Stimulated activated CD4-positive, alpha-beta T cell treated with anti-CD3 and anti-CD28 coated beads, TNF-alpha, amount 100 ng/mL, for 1 hour (primary cell): ENCODE results near the gene NFKBIZ.

Experiments
- DNase-seq, 3 donors: peaks; one replicate each; pipeline ENCODE4 v3.0.0-alpha.2; 2020; ENCODE audit warnings: low read depth in 3 of 3, low spot score in 1 of 3

Gene NFKBIZ

GRCh38 chr3:101848754-101849713 lies at the start of gene NFKBIZ:
TSS of gene NFKBIZ (plus strand) at chr3:101849514. CDS start at chr3:101849629, 115 bp downstream.
- peak; percentile 84 to 87 (median 85) for DNase-seq

DNA sequence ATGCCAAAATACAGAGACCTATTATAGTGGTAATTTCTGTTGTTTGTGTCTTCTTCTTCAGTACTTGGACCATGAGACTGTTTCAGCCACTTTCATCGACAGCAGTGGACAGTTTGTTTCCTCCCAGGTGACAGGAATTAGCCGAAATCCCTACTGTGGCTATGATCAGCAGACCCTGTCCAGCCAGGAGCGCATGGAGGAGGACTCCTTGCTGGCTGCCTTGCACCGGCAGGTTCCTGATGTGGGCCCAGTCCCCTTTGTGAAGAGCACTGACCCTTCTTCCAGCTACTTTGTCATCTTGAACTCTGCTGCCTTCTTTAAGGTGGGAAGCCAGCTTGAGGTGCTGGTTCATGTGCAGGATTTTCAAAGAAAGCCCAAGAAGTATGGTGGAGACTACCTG lies 48.1 kb upstream of the NFKBIZ start:
- no peak for DNase-seq

GRCh38 chr3:101802179-101802578 lies 47.1 kb upstream of the NFKBIZ start:
- DNase-seq: no peak

DNA sequence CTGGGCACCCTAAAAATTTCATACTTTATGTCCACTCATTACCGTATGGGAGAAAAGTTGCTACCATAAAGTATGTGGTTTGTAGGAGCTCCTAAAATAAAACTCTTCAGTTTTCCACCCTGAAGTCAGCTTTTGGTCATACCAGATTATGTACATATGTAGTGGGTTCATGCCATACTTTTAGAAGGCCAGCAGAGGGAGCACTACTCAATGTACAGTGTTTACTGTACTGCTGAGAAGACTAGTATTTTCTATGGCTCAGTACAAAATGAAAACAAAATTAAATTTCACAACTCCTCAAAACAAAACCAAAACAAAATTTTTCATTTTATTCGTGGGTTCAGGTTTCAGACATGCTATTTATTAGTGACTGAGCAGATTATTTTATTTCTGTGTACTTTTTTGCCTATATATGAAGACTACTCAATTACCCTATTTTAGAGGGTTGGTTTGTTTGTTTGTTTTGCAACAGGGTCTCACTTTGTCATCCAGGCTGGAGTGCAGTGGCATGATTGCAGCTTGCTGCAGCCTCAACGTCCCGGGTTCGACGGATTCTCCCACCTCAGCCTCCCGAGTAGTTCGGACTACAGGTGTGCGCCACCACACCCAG lies 46.0 kb upstream of the NFKBIZ start:
- peak in 1 of 3 donors; percentile 13 for DNase-seq

- no peak for DNase-seq
Observed at GRCh38 chr3:101803939-101804338, 45.4 kb upstream of the NFKBIZ start.

- no peak for DNase-seq
Observed at GRCh38 chr3:101806491-101806890, 42.8 kb upstream of the NFKBIZ start.

DNA sequence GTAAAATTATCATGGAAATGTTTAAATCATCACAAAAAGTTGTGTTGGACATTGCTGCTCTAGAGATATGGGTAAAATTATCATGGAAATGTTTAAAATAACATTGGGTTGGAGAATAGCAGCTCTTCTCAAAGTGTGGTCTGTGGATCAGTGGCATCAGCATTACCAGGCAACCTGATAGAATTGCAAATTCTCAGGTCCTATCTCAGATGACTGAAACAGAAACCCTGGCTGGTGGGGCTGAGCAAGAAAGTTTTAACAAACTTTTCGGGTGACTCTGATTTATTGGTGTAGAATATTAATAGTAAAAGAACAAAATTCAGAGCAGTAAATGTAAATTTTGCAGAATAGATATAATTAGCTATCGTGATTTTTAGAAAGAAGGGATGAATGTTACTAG lies 41.4 kb upstream of the NFKBIZ start:
- DNase-seq: no peak

DNA sequence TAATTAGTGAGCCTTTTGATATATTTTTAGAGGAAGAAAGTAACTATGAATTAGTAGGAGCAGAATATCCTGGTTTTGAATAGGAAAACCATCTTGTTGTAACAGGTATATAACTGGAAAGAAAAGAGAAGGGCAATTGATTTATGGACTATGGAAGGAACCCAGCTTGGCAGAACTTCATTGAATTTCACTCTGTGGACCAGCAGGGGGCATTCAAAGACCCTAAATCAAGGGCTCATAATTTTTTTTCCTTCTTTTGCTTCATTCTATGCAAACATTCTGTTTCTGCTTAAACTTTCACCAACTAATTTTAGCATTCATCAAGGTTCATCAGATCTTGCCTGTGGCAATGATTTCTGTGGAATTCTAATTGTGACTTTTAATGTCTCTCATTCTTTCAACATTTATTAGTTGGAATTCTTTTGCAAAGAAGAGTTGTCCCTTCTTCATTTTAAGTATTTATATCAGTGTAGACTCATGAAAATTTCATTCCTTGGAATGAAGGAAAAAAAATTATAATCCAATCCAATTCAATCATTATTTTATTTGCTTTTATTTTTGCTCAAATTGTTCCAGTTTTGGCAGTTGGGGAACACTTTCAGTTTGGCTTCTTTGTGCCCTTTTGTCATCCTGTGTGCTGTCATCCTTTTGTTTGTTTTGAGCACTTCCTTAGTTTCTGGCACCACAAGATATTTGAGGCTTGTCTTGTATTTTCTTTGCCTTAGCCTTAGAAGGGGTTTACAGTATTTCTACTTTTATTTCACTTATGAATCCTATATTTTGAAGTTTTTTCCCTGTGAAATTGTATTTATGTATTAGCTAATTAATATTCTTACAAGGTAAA lies 39.9 kb upstream of the NFKBIZ start:
- peak in 1 of 3 donors; percentile 9 for DNase-seq

DNA sequence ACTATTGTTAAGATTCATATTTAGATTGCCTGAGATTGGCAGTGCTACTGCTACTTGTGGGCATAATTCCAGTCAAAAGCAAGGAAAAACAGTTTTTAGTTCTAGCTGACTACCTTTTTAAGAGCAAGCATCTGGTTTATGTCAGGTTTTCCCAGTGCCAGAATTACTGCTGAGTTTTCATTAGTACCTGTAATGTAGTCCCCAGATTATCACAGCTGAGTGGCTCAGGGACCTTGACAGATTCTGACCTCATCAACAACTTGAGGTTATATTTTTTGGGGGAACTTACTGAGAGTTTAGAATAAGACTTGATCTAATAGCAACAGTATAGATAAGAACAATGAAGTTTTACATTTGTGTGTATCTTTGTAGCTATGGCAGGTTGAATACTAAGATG lies 39.3 kb upstream of the NFKBIZ start:
- no peak for DNase-seq

- DNase-seq: no peak
Observed at GRCh38 chr3:101811875-101812274, 37.4 kb upstream of the NFKBIZ start.

GRCh38 chr3:101812895-101813294 lies 36.4 kb upstream of the NFKBIZ start:
- DNase-seq: no peak

- DNase-seq: no peak
Observed at GRCh38 chr3:101813817-101814440, 35.4 kb upstream of the NFKBIZ start.

DNA sequence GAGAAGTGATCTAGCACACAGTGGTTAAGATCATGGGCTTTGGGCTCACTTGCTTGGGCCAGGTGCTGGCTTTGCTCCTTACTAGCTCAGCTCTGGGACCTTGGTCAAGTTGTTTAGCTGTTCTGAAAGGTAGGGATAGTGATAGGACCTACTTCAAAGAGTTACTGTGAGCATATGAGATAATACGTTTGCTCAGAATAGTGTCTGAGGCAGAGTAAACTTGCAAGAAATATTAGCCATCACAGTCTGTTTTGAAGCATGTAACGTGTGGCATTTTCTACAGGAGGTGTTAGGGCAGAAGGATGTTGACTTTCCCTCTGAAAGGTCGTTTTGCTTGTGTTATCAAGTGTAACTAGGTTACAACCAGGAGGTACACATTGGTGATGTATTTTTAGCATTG lies 34.5 kb upstream of the NFKBIZ start:
- no peak for DNase-seq

DNA sequence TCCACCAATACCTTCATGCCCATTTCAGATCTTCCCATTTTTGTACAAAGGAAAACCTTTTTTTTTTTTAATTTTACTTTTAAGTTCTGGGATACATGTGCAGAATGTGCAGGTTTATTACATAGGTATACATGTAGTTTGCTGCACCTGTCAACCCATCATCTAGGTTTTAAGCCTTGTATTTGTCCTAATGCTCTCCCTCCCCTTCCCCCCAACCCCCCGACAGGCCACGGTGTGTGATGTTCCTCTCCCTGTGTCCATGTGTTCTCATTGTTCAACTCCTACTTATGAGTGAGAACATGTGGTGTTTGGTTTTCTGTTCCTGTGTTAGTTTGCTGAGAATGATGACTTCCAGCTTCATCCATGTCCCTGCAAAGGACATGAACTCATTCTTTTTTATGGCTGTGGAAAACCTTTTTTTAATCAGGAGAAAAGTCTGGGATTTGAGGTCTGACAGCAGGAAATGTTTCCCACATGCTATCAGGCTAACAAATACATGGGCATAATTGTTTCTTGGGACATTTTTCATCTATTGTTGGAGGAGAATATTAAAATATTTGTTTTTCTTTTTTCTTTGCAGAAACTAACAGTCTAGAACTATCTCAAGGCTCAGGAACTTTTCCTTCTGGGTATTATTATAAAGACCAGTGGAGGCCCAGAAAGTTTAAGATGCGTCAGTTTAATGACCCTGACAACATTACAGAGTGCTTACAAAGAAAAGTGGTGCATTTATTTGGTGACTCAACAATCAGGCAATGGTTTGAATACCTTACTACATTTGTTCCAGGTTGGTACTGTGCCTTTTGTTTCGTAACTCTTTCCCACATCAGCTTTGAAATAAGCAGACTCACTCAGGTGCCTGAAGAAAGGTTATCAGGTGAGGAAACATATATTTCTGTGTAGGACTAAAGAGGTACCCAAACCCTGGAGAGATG lies 32.8 kb upstream of the NFKBIZ start:
- no peak for DNase-seq

GRCh38 chr3:101817992-101818391 lies 31.3 kb upstream of the NFKBIZ start:
- DNase-seq: no peak

GRCh38 chr3:101819649-101820206 lies 29.6 kb upstream of the NFKBIZ start:
- no peak for DNase-seq

- no peak for DNase-seq
Observed at GRCh38 chr3:101821503-101821902, 27.8 kb upstream of the NFKBIZ start.

- no peak for DNase-seq
Observed at GRCh38 chr3:101823525-101823924, 25.8 kb upstream of the NFKBIZ start.

DNA sequence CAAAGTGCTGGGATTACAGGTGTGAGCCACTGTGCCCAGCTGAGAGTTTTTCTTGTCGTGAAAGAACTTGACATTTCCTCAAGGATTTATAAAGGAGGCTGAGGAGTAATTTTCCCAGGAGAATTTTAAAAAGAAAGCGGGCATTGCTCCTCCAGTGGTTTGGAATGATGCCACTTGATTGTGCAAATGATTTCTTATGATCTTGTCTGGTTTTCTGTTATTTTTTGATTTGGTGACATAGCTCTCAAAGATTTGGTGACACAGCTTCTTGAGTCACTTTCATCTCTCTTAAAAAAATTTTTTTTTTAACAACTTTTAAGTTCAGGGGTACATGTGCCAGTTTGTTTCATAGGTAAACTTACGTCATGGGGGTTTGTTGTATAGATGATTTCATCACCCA lies 24.6 kb upstream of the NFKBIZ start:
- no peak for DNase-seq
